SK-N-MC (cell line): ENCODE data around the gene COX17.

Experiments
- EZH2 ChIP-seq: fragments of 200-600 bp; sonication (generic); IDR thresholded peaks from one replicate; pipeline ENCODE4 v1.6.1; 2017; ENCODE audit warnings: antibody characterized with exemption
- FOXP2 ChIP-seq: optimal IDR thresholded peaks from 2 replicates; pipeline ENCODE3; 2011; ENCODE audit warnings: mild to moderate bottlenecking, moderate library complexity; ENCODE audit not compliant: insufficient read depth; ENCODE audit errors: extremely low read length, control extremely low read depth
- POLR2AphosphoS5 ChIP-seq: IDR thresholded peaks from 2 replicates; pipeline ENCODE4 v1.6.1; 2012; ENCODE audit warnings: mild to moderate bottlenecking, low read depth, low read length, borderline replicate concordance

GRCh38 chr3:119660474-119661440, 16.4 kb downstream of the COX17 start, which contains the start of gene POPDC2:
- TF ChIP-seq FOXP2, result no peak
- TF ChIP-seq EZH2, result no peak
- TF ChIP-seq POLR2AphosphoS5, result no peak
